NB4 (cell line): Measurements from ENCODE around the gene ZNF227.

Experiments
- CTCF ChIP-seq: IDR thresholded peaks from one replicate; pipeline ENCODE4 v1.5.1; 2012; ENCODE audit warnings: low read depth, low read length
- MAX ChIP-seq: IDR thresholded peaks from 2 replicates; pipeline ENCODE4 v1.6.1; 2011; ENCODE audit warnings: low read depth, low read length
- MYC ChIP-seq: IDR thresholded peaks from 2 replicates; pipeline ENCODE4 v1.6.1; 2011; ENCODE audit warnings: low read depth, low read length
- POLR2A ChIP-seq: IDR thresholded peaks from 2 replicates; pipeline ENCODE4 v1.6.1; 2011; ENCODE audit warnings: mild to moderate bottlenecking; ENCODE audit not compliant: insufficient read length; ENCODE audit errors: extremely low read depth

DNA sequence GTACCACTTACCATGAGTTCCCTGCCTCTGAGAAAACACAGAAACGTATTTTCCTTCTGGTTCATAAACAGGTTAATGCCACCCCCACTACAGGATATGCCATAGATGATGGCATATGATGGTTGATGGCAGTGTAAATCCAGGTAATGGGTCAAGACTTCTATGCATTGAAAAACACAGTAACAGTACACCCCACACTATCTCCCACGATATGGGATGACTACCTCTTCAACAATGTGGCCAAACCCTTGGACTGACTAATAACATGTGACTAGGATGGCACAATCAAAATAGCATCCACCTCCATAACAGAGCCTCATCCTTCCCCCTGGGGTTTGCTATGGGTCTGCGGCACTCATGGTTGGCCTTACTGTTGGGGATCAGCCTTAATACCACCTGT is 70.5 kb downstream of the ZNF227 start:
- no peak for TF ChIP-seq POLR2A
- no peak for TF ChIP-seq CTCF
- no peak for TF ChIP-seq MYC
- no peak for TF ChIP-seq MAX
